DOHH2 (cell line): ENCODE measurements around the gene IL1R1.

ENCODE experiments used
- H3F3A ChIP-seq: fragments of 200-600 bp; sonication (generic), shearing (Covaris generic); 2 replicates; pipeline ENCODE4 v1.6.0; 2016; ENCODE audit warnings: antibody characterized with exemption, mild to moderate bottlenecking; ENCODE audit not compliant: control insufficient read depth, insufficient read depth
- H3K27ac ChIP-seq: fragments of 200-600 bp; sonication (generic); 2 replicates; pipeline ENCODE4 v1.5.1; 2014; ENCODE audit warnings: low read depth, mild to moderate bottlenecking, low read length, moderate library complexity
- H3K27me3 ChIP-seq: fragments of 200-600 bp; sonication (generic); 2 replicates; pipeline ENCODE4 v1.6.1; 2014; ENCODE audit warnings: mild to moderate bottlenecking, low read length, mixed read lengths; ENCODE audit not compliant: control insufficient read depth
- H3K36me3 ChIP-seq: fragments of 200-600 bp; sonication (generic); 2 replicates; pipeline ENCODE4 v1.6.1; 2014; ENCODE audit warnings: mild to moderate bottlenecking, low read length, moderate library complexity, mixed read lengths; ENCODE audit not compliant: control insufficient read depth
- H3K4me1 ChIP-seq: fragments of 200-600 bp; sonication (generic); 2 replicates; pipeline ENCODE4 v1.6.1; 2014; ENCODE audit warnings: mild to moderate bottlenecking, low read length, mixed read lengths; ENCODE audit not compliant: control insufficient read depth
- H3K4me2 ChIP-seq: fragments of 200-600 bp; sonication (generic); 2 replicates; pipeline ENCODE4 v1.6.0; 2014; ENCODE audit warnings: mild to moderate bottlenecking, low read length, moderate library complexity
- H3K4me3 ChIP-seq: fragments of 200-600 bp; sonication (generic); 2 replicates; pipeline ENCODE4 v1.5.1; 2014; ENCODE audit warnings: mild to moderate bottlenecking, low read length, mixed read lengths
- H3K79me2 ChIP-seq: fragments of 200-600 bp; sonication (generic); 2 replicates; pipeline ENCODE4 v1.6.1; 2014; ENCODE audit warnings: mild to moderate bottlenecking, low read length, mixed read lengths; ENCODE audit not compliant: control insufficient read depth
- H3K9me2 ChIP-seq: fragments of 200-600 bp; sonication (generic); replicated peaks from 2 replicates; pipeline ENCODE4 v1.6.1; 2014; ENCODE audit warnings: mild to moderate bottlenecking, low read length, mixed read lengths; ENCODE audit not compliant: control insufficient read depth
- H3K9me3 ChIP-seq: fragments of 200-600 bp; sonication (generic); 2 replicates; pipeline ENCODE4 v1.6.1; 2014; ENCODE audit warnings: antibody characterized with exemption, low read length, mixed read lengths; ENCODE audit not compliant: control insufficient read depth, insufficient read depth
- H4K20me1 ChIP-seq: fragments of 200-600 bp; sonication (generic); 2 replicates; pipeline ENCODE4 v1.6.0; 2014; ENCODE audit warnings: low read depth, mild to moderate bottlenecking, antibody characterized with exemption, low read length, moderate library complexity; ENCODE audit not compliant: control insufficient read depth, insufficient read depth
- CTCF ChIP-seq: fragments of 200-600 bp; sonication (generic); IDR thresholded peaks from one replicate; pipeline ENCODE4 v1.5.1; 2014; ENCODE audit warnings: antibody characterized with exemption, mild to moderate bottlenecking, low read depth, low read length; ENCODE audit not compliant: poor library complexity, severe bottlenecking
- EZH2phosphoT487 ChIP-seq: fragments of 200-600 bp; sonication (generic); IDR thresholded peaks from 2 replicates; pipeline ENCODE4 v1.6.1; 2017; ENCODE audit warnings: borderline replicate concordance, mild to moderate bottlenecking, antibody characterized with exemption, low read length, moderate library complexity, mixed read lengths

IL1R1 gene

GRCh38 chr2:102184018-102184417 is 41.5 kb downstream of the IL1R1 start:
- H3K4me3 ChIP-seq = no peak overlapping the region

GRCh38 chr2:102184568-102184967 is 42.0 kb downstream of the IL1R1 start:
- Histone ChIP-seq H3K27ac (no peak overlapping the region), H3K4me2 (no peak overlapping the region), H4K20me1 (no peaks in the 10 kb centered on the region), H3K9me2 (no peaks in the 10 kb centered on the region), H3K9me3 (no peaks in the 10 kb centered on the region), H3K79me2 (no peaks in the 10 kb centered on the region), H3K36me3 (no peaks in the 10 kb centered on the region), H3K27me3 (no peaks in the 10 kb centered on the region), H3F3A (no peaks in the 10 kb centered on the region), H3K4me3 (no peak overlapping the region), H3K4me1 (no peaks in the 10 kb centered on the region)
- TF ChIP-seq EZH2phosphoT487 (no peak), CTCF (no peak)

More at GRCh38 chr2:102184018-102184417, 41.5 kb downstream of the IL1R1 start:
- no peak overlapping the region for H3K4me2 ChIP-seq
- H3K4me1 ChIP-seq = no peaks in the 10 kb centered on the region
- H3K36me3 ChIP-seq = no peaks in the 10 kb centered on the region
- H3K79me2 ChIP-seq = no peaks in the 10 kb centered on the region
- H3K27me3 ChIP-seq = no peaks in the 10 kb centered on the region
- H3K27ac ChIP-seq = no peak overlapping the region
- H3F3A ChIP-seq = no peaks in the 10 kb centered on the region
- H4K20me1 ChIP-seq = no peaks in the 10 kb centered on the region
- no peaks in the 10 kb centered on the region for H3K9me2 ChIP-seq
- no peaks in the 10 kb centered on the region for H3K9me3 ChIP-seq
- TF ChIP-seq CTCF (no peak), EZH2phosphoT487 (no peak)

GRCh38 chr2:102185347-102185746 is 42.8 kb downstream of the IL1R1 start:
- Histone ChIP-seq H3K4me1 (no peaks in the 10 kb centered on the region), H3K27me3 (no peaks in the 10 kb centered on the region), H3K9me3 (no peaks in the 10 kb centered on the region), H3K79me2 (no peaks in the 10 kb centered on the region), H3K4me3 (no peak overlapping the region), H3F3A (no peaks in the 10 kb centered on the region), H4K20me1 (no peaks in the 10 kb centered on the region), H3K36me3 (no peaks in the 10 kb centered on the region), H3K4me2 (no peak overlapping the region), H3K9me2 (no peaks in the 10 kb centered on the region), H3K27ac (no peak overlapping the region)
- TF ChIP-seq CTCF (no peak), EZH2phosphoT487 (no peak)
